Islet precursor cell (in vitro differentiated cells): Measurements from ENCODE around the gene SLC6A17.

ENCODE experiments used
- DNase-seq: peaks from one replicate; pipeline ENCODE4 v3.0.0-alpha.2; 2018

SLC6A17 gene

DNA sequence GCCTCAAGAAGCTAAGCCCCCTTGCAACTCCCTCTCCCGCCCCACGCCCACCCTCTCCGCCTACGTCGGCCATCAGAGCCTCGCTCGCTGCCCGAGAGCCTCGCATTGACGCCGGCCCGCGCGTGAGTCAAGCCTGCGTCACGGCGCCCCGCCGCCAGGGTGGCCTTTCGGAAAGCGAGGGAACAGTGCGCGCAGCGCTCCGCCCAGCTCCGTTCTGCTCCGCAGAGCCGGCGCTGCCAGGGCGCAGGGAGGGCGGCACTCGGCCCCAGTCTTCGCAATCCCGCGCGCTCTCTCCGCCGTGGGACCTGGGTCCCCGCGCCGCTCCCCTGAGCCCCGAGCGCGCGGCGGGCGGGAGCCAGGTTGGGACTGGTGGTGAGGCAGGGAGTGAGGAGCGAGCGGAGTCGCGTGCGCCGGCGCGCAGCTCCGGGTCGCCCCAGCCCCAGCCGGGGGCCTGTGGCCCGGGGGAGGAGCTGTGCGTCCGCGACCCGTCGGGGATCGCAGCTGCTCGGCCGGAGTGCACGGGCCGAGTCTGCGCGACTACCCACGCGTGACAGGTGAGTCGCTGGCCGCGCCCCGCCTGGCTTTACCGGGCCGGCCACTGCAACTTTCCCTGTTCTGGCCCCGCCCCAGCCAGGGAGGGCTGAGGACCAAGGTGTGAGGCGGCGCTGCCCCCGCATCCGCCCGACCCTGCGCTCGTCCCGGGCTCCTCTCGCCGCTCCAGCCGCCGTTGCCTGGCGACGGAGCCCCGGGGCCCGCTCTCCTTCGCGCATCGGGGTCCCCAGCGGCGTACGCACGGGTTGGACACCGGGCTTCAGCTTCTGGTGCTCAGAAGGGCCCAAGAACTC, at the start of gene SLC6A17:
TSS of gene SLC6A17 (plus strand) at position 165 of the 845 bp plus-strand sequence. CDS start 16,436 bp downstream, outside the sequence.
- peak; percentile 82 for DNase-seq

- DNase-seq, result no peak
These were observed 48.2 kb upstream of the SLC6A17 start for GRCh38 chr1:110102081-110102480.

DNA sequence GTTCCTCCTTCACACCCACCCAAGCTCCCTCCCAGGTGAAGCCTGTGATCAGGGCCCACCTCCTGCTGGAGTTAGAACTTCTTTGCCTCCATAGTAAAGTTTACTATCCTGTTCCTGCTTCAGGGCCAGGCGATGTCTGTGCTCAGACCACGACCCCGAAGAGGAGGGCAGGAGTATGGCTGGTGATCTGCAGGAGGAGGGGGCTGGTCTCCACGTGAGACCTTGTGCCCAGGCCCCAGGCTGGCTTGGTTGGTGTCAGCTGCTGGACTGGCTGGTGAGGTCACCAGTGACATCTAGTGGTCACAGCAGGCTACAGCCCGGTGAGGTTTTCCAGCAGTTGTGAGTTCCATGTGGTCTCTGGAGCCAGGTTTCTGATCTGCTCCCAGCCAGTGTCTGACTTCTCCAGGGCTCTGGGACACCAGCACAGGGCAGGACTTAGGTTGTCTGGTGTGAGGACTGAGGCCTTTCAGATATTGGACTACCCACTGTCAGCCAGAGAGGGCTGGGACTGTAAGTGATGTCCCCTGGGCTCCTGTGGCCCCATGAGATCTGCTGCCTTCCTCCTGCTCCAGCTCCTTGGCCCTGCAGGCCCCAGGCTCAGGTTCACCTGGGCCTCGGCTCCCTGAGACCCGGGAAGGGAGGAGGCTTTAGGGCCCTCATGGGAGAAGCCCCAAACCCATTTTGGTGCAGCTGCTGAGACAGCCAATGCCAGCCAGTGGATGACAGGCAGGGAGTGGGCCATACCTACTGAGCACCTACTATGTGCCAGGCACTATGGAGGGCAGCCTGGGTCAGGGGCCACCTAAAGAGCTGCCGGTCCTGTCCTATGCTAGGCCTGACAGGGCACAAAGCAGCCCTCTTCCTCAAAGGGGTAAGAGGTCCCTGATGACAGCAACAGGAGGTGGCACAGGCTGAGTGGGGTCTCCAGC, 44.0 kb upstream of the SLC6A17 start:
- DNase-seq, result peak; percentile 91

DNA sequence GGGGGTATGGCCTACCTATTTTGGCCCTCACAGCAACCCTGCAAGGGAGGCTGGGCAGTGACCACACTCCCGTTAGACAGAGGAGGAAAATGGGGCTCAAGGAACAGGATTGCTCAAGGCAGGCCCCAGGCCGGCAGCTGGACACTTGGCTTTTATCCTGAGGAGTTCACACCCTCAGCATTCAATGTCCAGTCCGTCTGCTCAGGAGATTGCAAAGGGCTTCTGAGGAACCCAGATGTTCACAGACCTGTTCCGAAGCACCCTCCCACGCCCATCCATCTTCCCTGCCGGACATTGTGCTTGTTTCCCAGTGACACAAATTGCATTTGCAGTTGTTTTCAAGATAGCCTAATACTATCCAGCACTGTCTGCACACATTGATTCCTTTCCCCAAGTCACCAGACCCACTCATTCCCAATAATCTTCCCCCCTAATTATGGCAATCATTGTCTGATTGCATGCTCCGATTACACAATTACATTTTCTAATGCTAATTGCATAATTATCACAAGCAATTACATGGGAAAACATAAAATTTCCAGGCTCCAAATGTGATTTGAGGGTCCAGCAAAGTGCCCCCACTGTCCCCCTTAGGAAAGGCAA, 42.3 kb upstream of the SLC6A17 start:
- DNase-seq, result no peak

DNA sequence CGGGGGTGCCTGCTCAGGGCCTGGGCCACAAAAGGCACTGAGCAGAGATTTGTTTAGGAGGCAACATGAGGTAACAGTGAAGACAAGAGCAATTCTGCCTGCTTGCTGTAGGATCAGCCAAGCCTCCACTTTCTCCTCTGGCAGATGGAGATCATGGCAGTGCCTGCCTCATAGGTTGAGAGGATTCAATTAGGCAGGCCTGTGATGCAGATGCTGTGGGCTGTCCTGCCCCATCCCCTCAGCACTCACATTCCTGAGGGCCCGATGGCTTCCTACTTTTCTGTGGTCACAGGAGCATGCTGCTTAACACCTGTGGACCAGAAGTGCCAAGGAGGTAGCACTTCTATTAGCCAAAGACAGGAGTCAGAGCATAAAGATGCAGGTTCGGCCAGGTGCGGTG, 39.2 kb upstream of the SLC6A17 start:
- DNase-seq, result no peak

DNA sequence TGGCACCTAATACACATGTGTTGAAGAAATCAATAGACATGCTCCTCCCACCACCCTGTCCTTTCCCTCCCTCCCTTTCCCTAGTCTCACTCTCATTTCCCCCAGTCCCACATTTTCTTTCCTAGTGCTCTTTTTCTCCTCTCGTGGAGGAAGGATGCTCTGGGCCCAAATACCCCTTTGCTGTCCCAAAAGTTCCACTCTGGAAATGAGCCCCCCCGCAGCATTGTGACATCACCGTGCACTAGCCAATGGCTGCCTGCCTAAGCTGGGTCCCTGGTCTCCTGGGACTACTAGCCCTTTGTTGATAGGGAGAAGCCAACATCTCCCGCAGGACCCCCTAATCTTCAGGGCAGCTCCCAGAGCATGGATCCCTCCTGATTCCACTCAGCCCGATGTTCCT, 38.2 kb upstream of the SLC6A17 start, which contains the start of gene UBL4B:
TSS of gene UBL4B (plus strand) at position 301 of the 400 bp plus-strand sequence. CDS start at position 393, 92 bp downstream.
- DNase-seq, result no peak

DNA sequence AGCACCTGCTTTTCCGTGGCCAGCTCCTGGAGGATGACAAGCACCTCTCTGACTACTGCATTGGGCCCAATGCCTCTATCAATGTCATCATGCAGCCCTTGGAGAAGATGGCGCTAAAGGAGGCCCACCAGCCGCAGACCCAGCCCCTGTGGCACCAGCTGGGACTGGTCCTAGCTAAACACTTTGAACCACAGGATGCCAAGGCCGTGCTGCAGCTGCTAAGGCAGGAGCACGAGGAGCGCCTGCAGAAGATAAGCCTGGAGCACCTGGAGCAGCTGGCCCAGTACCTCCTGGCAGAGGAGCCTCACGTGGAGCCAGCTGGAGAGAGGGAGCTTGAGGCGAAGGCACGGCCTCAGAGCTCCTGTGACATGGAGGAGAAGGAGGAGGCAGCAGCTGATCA, 37.6 kb upstream of the SLC6A17 start:
- no peak for DNase-seq

DNA sequence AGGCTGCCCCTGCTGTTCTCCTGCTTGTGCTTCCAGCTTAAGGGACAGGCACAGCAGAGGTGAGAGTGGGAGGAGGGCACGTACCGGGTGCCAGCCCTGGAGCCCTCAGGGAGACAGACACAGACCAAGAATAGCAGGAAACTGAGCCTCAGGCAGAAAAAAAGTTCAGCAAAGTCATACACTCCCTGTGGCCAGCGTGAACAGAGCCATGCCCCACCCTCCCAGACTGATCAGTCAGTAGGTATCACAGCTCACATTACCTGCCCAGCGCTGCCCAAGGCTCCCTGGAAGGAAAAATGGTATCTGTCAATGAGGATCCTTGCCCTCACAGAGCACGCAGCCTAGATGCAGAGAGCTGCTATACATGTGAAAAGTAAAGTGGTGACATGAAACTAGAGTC, 36.7 kb upstream of the SLC6A17 start:
- DNase-seq, result no peak

DNA sequence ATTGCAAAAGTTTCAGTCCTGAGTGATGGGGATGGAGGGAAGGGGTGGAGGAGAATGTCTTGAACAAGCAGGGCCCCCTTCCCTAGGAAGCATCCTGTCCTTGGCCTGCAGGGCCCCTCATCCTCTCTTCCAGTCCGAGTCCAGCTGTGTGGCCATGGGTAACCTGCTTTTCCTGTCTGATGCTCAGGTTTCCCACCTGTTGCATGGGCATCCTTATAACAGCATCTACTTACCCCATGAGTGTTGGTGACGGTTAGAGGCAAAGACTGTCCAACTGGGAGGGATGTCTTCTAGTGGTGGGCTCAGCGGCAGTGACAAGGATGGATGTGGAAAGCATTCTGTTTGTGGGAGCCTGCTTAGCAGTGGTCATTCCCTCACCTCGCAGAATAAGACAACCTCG, 36.1 kb upstream of the SLC6A17 start:
- no peak for DNase-seq

- no peak for DNase-seq
These were observed 35.5 kb upstream of the SLC6A17 start for GRCh38 chr1:110114784-110115183.

DNA sequence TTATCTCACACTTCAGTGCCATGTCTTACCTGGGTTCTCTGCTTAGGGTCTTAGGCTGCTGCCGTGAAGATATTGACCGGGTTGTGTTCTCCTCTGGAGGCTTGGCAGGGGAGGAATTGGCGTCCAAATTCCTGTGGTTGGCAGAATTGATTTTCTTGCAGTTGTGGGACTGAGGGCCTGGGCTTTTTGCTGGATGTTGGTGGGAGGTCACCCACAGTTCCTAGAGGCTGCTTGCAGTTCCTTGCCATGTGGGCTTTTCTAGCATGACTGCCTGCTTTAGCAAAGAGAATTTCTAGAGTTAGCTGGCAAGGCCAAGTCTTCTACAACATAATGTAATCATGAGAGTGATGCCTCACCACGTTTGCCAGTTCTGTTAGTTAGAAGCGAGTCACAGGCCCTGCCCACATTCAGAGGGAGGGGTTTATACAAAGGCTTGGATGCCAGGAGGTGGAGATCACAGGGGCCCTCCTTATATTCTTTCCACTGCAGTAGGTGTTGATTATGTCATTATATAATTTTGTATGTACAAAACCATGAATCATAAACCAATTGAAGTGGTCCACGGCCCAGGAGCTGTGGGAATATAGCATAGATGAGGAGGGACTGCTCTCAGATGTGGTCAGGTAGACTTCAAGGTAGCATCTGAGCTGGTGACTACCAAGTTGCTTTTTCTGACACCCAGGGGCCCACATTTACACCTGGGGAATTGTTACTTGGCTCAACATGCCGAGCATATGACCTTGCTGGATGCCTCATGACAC, 31.5 kb upstream of the SLC6A17 start:
- DNase-seq, result no peak

- DNase-seq, result no peak
These were observed 30.5 kb upstream of the SLC6A17 start for GRCh38 chr1:110119843-110120242.

DNA sequence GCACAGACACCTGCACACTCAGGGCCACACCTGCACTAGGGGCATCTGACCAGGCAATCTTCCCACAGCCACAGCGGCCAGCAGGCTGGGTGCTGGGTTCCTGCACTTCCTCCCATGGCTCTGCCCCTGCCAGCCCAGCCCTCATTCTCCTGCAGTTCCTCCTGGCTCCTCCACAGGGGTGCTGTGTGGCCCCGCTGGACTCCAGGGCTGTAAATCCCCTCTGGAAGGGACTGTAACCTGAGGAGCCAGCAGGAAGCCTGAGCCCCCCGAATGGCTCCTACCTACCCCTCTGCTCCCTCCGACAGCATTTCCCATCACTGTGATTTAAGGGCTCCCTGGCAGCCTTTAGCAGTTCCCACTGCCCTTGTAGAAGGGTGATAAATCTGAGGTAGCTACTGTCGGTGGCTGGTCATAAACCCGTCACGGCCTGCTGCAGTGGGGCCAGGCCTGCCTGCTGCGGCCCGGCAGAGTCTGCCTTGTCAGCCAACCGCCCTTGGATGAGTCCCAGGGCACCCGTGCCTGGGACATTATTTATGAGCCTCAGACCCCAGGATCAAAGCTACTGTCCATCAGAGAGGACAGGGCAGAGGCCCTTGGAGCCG, 29.2 kb upstream of the SLC6A17 start:
- no peak for DNase-seq

DNA sequence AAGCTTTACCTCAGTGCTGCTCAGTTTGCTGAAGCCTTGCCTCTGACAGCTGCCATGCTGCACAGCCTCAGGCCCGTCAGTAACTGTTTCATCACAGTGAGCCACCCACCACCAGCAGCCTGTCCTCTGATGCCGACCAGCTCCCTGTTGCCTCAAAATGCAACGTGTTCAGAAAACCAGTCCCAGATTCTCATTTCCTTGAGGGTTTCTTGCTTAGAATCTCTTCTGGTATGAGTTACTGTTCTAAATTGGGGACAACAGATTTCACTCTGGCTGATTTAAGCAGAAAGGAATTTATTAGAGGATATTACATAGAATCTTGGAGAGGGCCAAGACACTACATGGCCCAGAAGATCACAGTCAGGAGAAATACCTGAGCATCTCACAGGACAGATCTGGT, 27.1 kb upstream of the SLC6A17 start:
- no peak for DNase-seq

DNA sequence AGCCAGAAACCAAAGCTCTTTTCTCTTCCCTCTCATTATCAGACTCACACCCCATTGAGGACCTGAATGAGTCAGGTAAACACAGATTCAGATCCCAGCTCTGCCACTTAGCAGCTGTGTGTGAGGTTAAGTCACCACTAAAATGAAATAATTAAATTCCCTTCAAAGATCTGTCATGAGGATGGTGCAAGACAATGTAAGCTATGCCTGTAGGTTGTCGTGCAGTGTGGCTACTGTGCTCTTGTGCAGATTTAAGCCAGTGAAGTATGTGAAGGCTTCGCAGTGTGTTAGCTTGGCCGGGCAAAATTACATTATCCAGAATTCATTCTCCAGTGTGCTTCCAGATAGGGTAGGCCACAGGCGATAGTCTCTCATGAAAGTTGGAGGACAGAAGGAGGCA, 24.5 kb upstream of the SLC6A17 start:
- no peak for DNase-seq

DNA sequence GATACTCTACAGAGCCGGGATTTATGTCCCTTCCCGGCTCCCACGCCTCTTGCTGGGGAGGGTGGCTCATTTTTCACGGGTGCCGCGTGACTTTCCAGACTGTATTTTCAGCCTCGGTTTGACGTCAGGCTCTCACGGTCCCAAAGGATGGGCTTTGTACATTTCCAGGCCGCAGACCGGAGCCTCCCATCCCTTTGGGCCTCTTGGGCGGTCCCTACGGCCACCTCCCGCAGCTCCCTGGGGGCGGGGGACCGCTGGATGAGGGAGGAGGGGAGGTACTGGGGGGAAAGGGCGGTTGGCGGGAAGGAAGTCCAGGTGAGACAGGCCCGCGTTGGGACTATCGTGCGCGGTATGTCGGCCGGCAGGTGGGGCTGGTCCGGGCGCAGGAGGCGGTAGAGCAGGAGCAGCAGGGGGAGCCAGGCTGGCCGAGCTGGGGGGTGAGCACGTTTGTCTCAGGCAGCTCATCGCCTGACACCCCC, 20.1 kb upstream of the SLC6A17 start:
- no peak for DNase-seq

DNA sequence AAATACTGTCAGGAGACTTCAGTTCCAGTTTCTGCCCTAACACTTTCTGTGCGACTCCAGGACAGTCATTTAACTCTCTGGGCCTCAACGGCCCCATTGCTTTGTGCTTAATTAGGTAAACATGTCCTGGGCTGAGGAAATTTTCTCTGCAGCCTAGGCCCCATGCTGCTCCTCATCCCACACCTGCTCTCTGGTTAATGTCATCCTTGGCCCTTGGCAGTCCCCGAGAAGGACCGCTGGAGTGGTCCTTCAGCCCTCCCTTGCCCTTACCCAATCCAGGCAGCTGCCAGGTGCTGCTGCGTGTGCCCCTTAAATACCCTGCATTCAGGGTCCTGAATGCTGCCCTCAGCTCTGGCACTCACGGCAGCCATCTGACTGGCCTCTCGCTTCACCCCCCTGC, 19.3 kb upstream of the SLC6A17 start:
- no peak for DNase-seq

DNA sequence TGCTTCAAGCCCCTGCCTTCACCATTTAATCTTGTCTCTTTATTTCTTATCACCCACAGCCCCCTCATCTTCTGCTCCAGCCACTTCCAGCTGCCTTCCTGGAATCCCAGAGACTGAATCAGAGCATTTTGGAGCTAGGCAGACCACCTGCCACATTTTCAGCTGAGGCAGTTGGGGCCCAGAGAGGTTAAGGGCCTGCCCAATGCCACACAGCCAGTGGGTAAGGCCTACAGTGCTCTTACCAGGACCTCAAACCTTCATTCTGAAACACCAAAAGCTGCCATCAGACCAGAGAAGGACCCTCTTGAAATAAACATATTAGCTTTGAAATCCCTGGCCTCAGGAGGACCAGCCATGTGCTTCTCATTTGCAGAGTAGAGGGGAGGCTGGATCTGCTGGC, 17.6 kb upstream of the SLC6A17 start:
- no peak for DNase-seq

DNA sequence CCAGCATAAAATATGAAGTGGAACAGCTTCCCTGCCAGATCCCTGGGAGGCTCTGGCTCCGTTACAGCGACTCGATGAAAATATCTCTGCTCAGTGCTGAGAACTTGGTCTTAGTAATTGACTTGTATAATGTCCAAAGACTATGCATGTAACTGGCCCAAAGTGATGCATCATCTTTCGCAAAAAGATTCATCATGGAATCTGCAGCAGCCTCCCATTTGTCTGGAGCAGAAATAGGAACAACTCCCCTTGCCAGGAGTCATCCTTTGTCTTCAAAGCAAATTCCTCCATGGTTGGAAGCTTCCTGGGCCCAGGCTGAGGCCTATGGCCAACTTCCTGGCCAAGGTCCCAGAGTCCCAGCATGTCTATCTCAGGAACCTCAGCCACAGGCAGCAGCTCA, 16.9 kb upstream of the SLC6A17 start:
- no peak for DNase-seq

- no peak for DNase-seq
These were observed 16.2 kb upstream of the SLC6A17 start for GRCh38 chr1:110134050-110134595.

DNA sequence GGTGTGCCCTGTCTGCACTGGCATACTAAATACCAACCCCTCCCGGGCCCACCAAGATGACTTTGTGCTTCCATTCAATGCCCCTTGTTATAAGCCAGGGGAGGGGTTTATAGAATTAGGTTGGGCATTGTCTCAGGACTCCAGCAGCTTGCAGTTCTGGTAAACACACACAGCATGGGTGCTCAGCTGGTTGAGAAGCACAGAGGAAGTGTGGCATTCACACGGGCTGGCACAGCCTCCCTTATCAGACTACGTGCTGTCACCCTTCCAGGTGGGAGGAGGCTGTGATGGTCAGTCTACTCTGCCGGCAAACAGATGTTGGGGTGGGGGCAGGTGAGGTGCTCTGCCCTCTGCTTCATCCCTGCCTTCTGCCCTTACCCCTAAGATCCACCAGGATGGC, 15.0 kb upstream of the SLC6A17 start:
- no peak for DNase-seq

DNA sequence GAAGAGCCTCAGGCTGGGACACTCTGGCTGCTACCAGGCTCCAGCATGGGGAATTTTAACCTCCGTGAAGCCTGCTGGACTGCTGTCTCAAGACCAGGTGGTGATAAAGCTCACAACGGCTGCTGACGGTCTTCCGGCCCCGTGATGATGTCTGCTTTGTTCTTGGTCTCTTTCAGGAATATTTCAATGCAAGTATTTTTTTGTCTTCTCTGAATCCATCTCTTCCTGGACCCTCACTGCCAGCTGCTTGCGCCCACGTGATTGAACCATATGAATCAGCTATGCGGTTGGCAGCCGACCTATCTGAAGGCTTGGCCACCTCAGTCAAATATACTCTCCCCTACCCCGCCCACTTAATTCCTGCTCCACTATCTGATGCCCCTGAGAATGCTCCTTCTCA, 14.6 kb upstream of the SLC6A17 start:
- no peak for DNase-seq
